IMR-90 (cell line): Measurements from ENCODE around the gene TRPM8. TPM values are rescaled to one million over a fixed set of nuclear protein-coding genes. Genes with fewer than 3 reads are reported as not detected.

ENCODE experiments used
- ATAC-seq: fragments of 200-7000 bp; cut with Tn5 transposase; 2 replicates; pipeline ENCODE4 v1.9.1; 2020; ENCODE audit warnings: low read depth, mild to moderate bottlenecking, moderate library complexity
- BruUV-seq: library from RNA; stranded (reverse); fragments of 400-500 nt; replicated peaks from 2 replicates; lab custom pipeline; 2021; lab: Mats Ljungman, UMichigan
- CTCF ChIA-PET: fragments of 300-600 bp; formaldehyde crosslinking; extraction: SDS; loops from one replicate; lab custom pipeline; 2021; ENCODE audit warnings: antibody characterized with exemption; lab: Yijun Ruan, JAX
- POLR2A ChIA-PET: fragments of 300-600 bp; sonication (Branson Sonifier 250); formaldehyde crosslinking; loops from one replicate; lab custom pipeline; 2022; ENCODE audit warnings: antibody characterized with exemption; ENCODE audit not compliant: unreplicated experiment; lab: Charles Lee
- DNase-seq: peaks from one replicate; pipeline ENCODE4 v3.0.0; 2013
- H2AFZ ChIP-seq: replicated peaks from 2 replicates; pipeline ENCODE3; 2013; ENCODE audit warnings: low read length, mild to moderate bottlenecking; ENCODE audit not compliant: poor library complexity
- H2AK5ac ChIP-seq: 2 replicates; pipeline ENCODE4 v1.6.1; 2013; ENCODE audit warnings: low read depth, low read length, inconsistent platforms
- H2AK9ac ChIP-seq: replicated peaks from 2 replicates; pipeline ENCODE3; 2013; ENCODE audit warnings: mild to moderate bottlenecking, low read depth, low read length, moderate library complexity; ENCODE audit not compliant: poor library complexity
- H2BK120ac ChIP-seq: 2 replicates; pipeline ENCODE4 v1.6.1; 2013; ENCODE audit warnings: low read depth, low read length, inconsistent platforms
- H2BK15ac ChIP-seq: 3 replicates; pipeline ENCODE4 v1.6.1; 2013; ENCODE audit warnings: low read depth, low read length, inconsistent platforms
- H2BK20ac ChIP-seq: 2 replicates; pipeline ENCODE4 v1.6.1; 2013; ENCODE audit warnings: low read depth, mild to moderate bottlenecking, inconsistent platforms, low read length, moderate library complexity
- H2BK5ac ChIP-seq: 2 replicates; pipeline ENCODE4 v1.6.1; 2013; ENCODE audit warnings: mild to moderate bottlenecking, low read depth, low read length, inconsistent platforms; ENCODE audit not compliant: poor library complexity, severe bottlenecking
- H3K14ac ChIP-seq: replicated peaks from 2 replicates; pipeline ENCODE4 v1.6.1; 2013; ENCODE audit warnings: low read depth, low read length, inconsistent platforms
- H3K18ac ChIP-seq: 2 replicates; pipeline ENCODE4 v1.6.1; 2013; ENCODE audit warnings: low read depth, low read length, control low read depth
- H3K23ac ChIP-seq: 2 replicates; pipeline ENCODE4 v1.6.1; 2013; ENCODE audit warnings: low read depth, low read length, inconsistent platforms
- H3K27ac ChIP-seq: 2 replicates; pipeline ENCODE4 v1.5.1; 2013; ENCODE audit warnings: mild to moderate bottlenecking, control low read depth, low read length; ENCODE audit not compliant: insufficient read depth
- H3K27me3 ChIP-seq: 2 replicates; pipeline ENCODE4 v1.6.1; 2013; ENCODE audit warnings: low read length; ENCODE audit not compliant: control insufficient read depth, insufficient read depth
- H3K36me3 ChIP-seq: 2 replicates; pipeline ENCODE4 v1.6.1; 2013; ENCODE audit warnings: low read length, mixed read lengths; ENCODE audit not compliant: control insufficient read depth, insufficient read depth
- H3K4ac ChIP-seq: 2 replicates; pipeline ENCODE4 v1.6.1; 2013; ENCODE audit warnings: low read depth, low read length, inconsistent platforms
- H3K4me1 ChIP-seq: 2 replicates; pipeline ENCODE4 v1.6.1; 2013; ENCODE audit warnings: low read length, mixed read lengths; ENCODE audit not compliant: control insufficient read depth, insufficient read depth
- H3K4me2 ChIP-seq: 2 replicates; pipeline ENCODE4 v1.6.1; 2013; ENCODE audit warnings: low read depth, mild to moderate bottlenecking, control low read depth, low read length, moderate library complexity
- H3K4me3 ChIP-seq: 2 replicates; pipeline ENCODE4 v1.5.1; 2013; ENCODE audit warnings: low read depth, mild to moderate bottlenecking, control low read depth, low read length, moderate library complexity; ENCODE audit not compliant: insufficient read depth
- H3K56ac ChIP-seq: 2 replicates; pipeline ENCODE4 v1.6.1; 2013; ENCODE audit warnings: low read length, inconsistent platforms; ENCODE audit not compliant: insufficient read depth; ENCODE audit errors: extremely low read depth
- H3K79me1 ChIP-seq, 2 experiments: 2 replicates each; pipeline ENCODE4 v1.6.1; 2013; ENCODE audit warnings: low read length in 2 of 2, inconsistent platforms in 1 of 2, low read depth in 1 of 2
- H3K9ac ChIP-seq: 2 replicates; pipeline ENCODE4 v1.6.1; 2013; ENCODE audit warnings: low read depth, low read length, control low read depth
- H3K9me1 ChIP-seq: 2 replicates; pipeline ENCODE4 v1.6.1; 2013; ENCODE audit warnings: low read length, inconsistent platforms; ENCODE audit not compliant: insufficient read depth
- H3K9me3 ChIP-seq: 2 replicates; pipeline ENCODE4 v1.6.1; 2013; ENCODE audit warnings: low read length; ENCODE audit not compliant: control insufficient read depth, insufficient read depth
- H4K20me1 ChIP-seq: 2 replicates; pipeline ENCODE4 v1.6.1; 2013; ENCODE audit warnings: low read length, inconsistent platforms; ENCODE audit not compliant: insufficient read depth
- H4K5ac ChIP-seq: 2 replicates; pipeline ENCODE4 v1.6.1; 2013; ENCODE audit warnings: mild to moderate bottlenecking, low read depth, low read length, control low read depth
- H4K8ac ChIP-seq, 2 experiments: 2 replicates each; pipeline ENCODE4 v1.6.1; 2013; ENCODE audit warnings: low read depth in 2 of 2, low read length in 2 of 2, control low read depth in 1 of 2, inconsistent platforms in 1 of 2
- H4K91ac ChIP-seq: 2 replicates; pipeline ENCODE4 v1.6.1; 2013; ENCODE audit warnings: low read depth, low read length, inconsistent platforms; ENCODE audit not compliant: insufficient read depth
- BHLHE40 ChIP-seq: fragments of 150-350 bp; IDR thresholded peaks from 2 replicates; pipeline ENCODE4 v1.6.1; 2016; ENCODE audit warnings: mild to moderate bottlenecking, low read depth, low read length
- CEBPB ChIP-seq: IDR thresholded peaks from 2 replicates; pipeline ENCODE4 v1.6.1; 2012; ENCODE audit warnings: low read depth, low read length, improper control_type of control experiment
- CHD1 ChIP-seq: IDR thresholded peaks from 2 replicates; pipeline ENCODE4 v1.6.1; 2012; ENCODE audit warnings: low read depth, low read length, improper control_type of control experiment
- CTCF ChIP-seq: conservative IDR thresholded peaks from 2 replicates; pipeline ENCODE4 v1.5.1; 2012; ENCODE audit warnings: mild to moderate bottlenecking, low read depth, low read length, improper control_type of control experiment
- ELK1 ChIP-seq: fragments of 150-350 bp; IDR thresholded peaks from 2 replicates; pipeline ENCODE4 v1.6.1; 2016; ENCODE audit warnings: low read depth, mild to moderate bottlenecking, low read length, moderate library complexity, borderline replicate concordance
- FOS ChIP-seq: fragments of 150-350 bp; IDR thresholded peaks from 2 replicates; pipeline ENCODE4 v1.6.1; 2016; ENCODE audit warnings: low read depth, low read length
- MAFK ChIP-seq: IDR thresholded peaks from 2 replicates; pipeline ENCODE4 v1.6.1; 2012; ENCODE audit warnings: low read depth, low read length, improper control_type of control experiment
- MAZ ChIP-seq: IDR thresholded peaks from 2 replicates; pipeline ENCODE4 v1.6.1; 2012; ENCODE audit warnings: low read depth, mild to moderate bottlenecking, low read length, improper control_type of control experiment, moderate library complexity, borderline replicate concordance
- NFE2L2 ChIP-seq: fragments of 150-350 bp; IDR thresholded peaks from 2 replicates; pipeline ENCODE4 v1.6.1; 2016; ENCODE audit warnings: low read depth, mild to moderate bottlenecking, low read length
- POLR2A ChIP-seq: IDR thresholded peaks from 2 replicates; pipeline ENCODE4 v1.6.1; 2012; ENCODE audit warnings: mild to moderate bottlenecking, low read depth, low read length
- RAD21 ChIP-seq: IDR thresholded peaks from 2 replicates; pipeline ENCODE4 v1.6.1; 2012; ENCODE audit warnings: low read length, improper control_type of control experiment
- RCOR1 ChIP-seq: IDR thresholded peaks from 2 replicates; pipeline ENCODE4 v1.6.1; 2012; ENCODE audit warnings: mild to moderate bottlenecking, low read length, improper control_type of control experiment; ENCODE audit not compliant: insufficient replicate concordance
- RFX5 ChIP-seq: IDR thresholded peaks from 2 replicates; pipeline ENCODE4 v1.8.0; 2012; ENCODE audit warnings: low read depth, mild to moderate bottlenecking, low read length, moderate library complexity
- USF2 ChIP-seq: fragments of 150-350 bp; IDR thresholded peaks from 2 replicates; pipeline ENCODE4 v1.6.1; 2017; ENCODE audit warnings: mild to moderate bottlenecking, antibody characterized with exemption, low read length, low read depth
- WGBS, 2 experiments: methylation state at CpG; one replicate each; pipeline versions ENCODE4 v1.1.5 to v1.1.7; 2013; ENCODE audit warnings: missing lambda C conversion rate in 2 of 2; ENCODE audit not compliant: insufficient read length in 1 of 2; ENCODE audit errors: extremely low coverage in 2 of 2; 5-methylcytosine and 5-hydroxymethylcytosine counted together
- dilution Hi-C: fragments of 300-500 bp; cut with HindIII; formaldehyde crosslinking; loops from one replicate; pipeline ENCODE4 v1.14.3; 2018; ENCODE audit warnings: low sequenced_read_pairs; ENCODE audit not compliant: unreplicated experiment
- in situ Hi-C: fragments of 300-500 bp; cut with MboI; formaldehyde crosslinking; loops from 3 replicates; pipeline ENCODE4 v1.14.3; 2019; ENCODE audit warnings: low sequenced_read_pairs, inconsistent platforms, mixed read lengths
- intact Hi-C: fragments of 100-400 bp; cut with micrococcal nuclease; formaldehyde crosslinking; loops from 2 replicates; pipeline ENCODE4 v1.10.0; 2022
- polyA plus RNA-seq, 3 experiments: library from polyadenylated mRNA; depleted of rRNA; stranded (reverse); fragments of >200 nt; gene quantifications; 2 replicates each; pipeline ENCODE4 v1.2.3, GENCODE V29; 2012; ENCODE audit warnings: low replicate concordance in 1 of 3
- total RNA-seq: library from RNA; depleted of rRNA; stranded (reverse); fragments of >200 nt; gene quantifications from 2 replicates; pipeline ENCODE4 v1.2.3, GENCODE V29; 2012

The TRPM8 gene
- total and polyA plus RNA-seq, 2 of the 4 experiments (the other 2 are of a cell fraction): not detected

GRCh38 chr2:233935426-233935825, 18.3 kb downstream of the TRPM8 start:
- dilution Hi-C loops: no loop called here
- WGBS, 2 experiments: 60% methylated on average over 1 of the region's 1 CpG; no CpG with 5 or more reads in 1 of the 2 experiments

More at GRCh38 chr2:233935426-233935825, 18.3 kb downstream of the TRPM8 start:
- H3K14ac ChIP-seq: no peak overlapping the region
- no peaks in the 10 kb centered on the region; the same call in 1 of the 2 replicates for H3K4me1 ChIP-seq
- no peak overlapping the region for H3K27ac ChIP-seq
- H2BK5ac ChIP-seq: no peak overlapping the region
- no peak overlapping the region for H3K9ac ChIP-seq
- no peak overlapping the region for H3K23ac ChIP-seq
- H2BK20ac ChIP-seq: no peak overlapping the region
- no peaks in the 10 kb centered on the region; the same call in 1 of the 2 replicates for H3K9me3 ChIP-seq
- H2BK120ac ChIP-seq: no peak overlapping the region
- H4K20me1 ChIP-seq: no peaks in the 10 kb centered on the region
- no peak overlapping the region for H3K56ac ChIP-seq
- no peak overlapping the region for H4K91ac ChIP-seq
- intact Hi-C loops: no loop called here
- H3K4ac ChIP-seq: no peak overlapping the region
- H3K27me3 ChIP-seq: peaks cover 63% of the 10 kb centered on the region
- no peak overlapping the region for H3K4me2 ChIP-seq
- no peak overlapping the region for H4K5ac ChIP-seq
- no peaks in the 10 kb centered on the region for H3K9me1 ChIP-seq
- no peaks in the 10 kb centered on the region for H3K36me3 ChIP-seq
- H4K8ac ChIP-seq: no peak overlapping the region
- ATAC-seq: no peak
- H2AK5ac ChIP-seq: no peak overlapping the region
- H2AFZ ChIP-seq: no peak overlapping the region
- no peak overlapping the region for H2AK9ac ChIP-seq
- DNase-seq: no peak
- no peak for TF ChIP-seq RCOR1
- no peak for TF ChIP-seq USF2
- no peak for TF ChIP-seq FOS
- no peak for TF ChIP-seq NFE2L2
- TF ChIP-seq CTCF: no peak
- TF ChIP-seq CHD1: no peak
- no peak for TF ChIP-seq ELK1
- no peak for TF ChIP-seq MAFK
- TF ChIP-seq MAZ: no peak
- TF ChIP-seq POLR2A: no peak
- TF ChIP-seq BHLHE40: no peak
- no peak for TF ChIP-seq RAD21
- no peak for TF ChIP-seq RFX5
- no peak for TF ChIP-seq CEBPB
- in situ Hi-C loops: no loop called here
- H3K18ac ChIP-seq: no peak overlapping the region
- no peaks in the 10 kb centered on the region for H3K79me1 ChIP-seq
- no TSS peak for BruUV-seq
- CTCF ChIA-PET: no interaction called here
- POLR2A ChIA-PET: no interaction called here
- H3K4me3 ChIP-seq: no peak overlapping the region
- no peak overlapping the region for H2BK15ac ChIP-seq
